22Rv1 (cell line): ENCODE measurements around the gene GABBR2.

Experiments used
- CTCF ChIP-seq: fragments of 450-650 bp; IDR thresholded peaks from 2 replicates; pipeline ENCODE4 v1.5.1; 2017; ENCODE audit warnings: mild to moderate bottlenecking
- ZFX ChIP-seq: fragments of 450-650 bp; IDR thresholded peaks from 2 replicates; pipeline ENCODE4 v1.6.1; 2017; ENCODE audit warnings: antibody characterized with exemption, borderline replicate concordance

GRCh38 chr9:98593354-98594253 is 115.1 kb downstream of the GABBR2 start:
- TF ChIP-seq CTCF (no peak), ZFX (no peak)
